GM10248 (cell line): ENCODE measurements around the gene KLHDC7B.

Source experiments
- CTCF ChIA-PET: fragments of 300-600 bp; sonication (Branson Sonifier 250); formaldehyde crosslinking; extraction: SDS; loops from one replicate; lab custom pipeline; 2021; ENCODE audit warnings: antibody characterized with exemption; lab: Yijun Ruan, JAX
- POLR2A ChIA-PET: fragments of 350-650 bp; sonication (Branson Sonifier 250); formaldehyde crosslinking; extraction: SDS; loops from one replicate; lab custom pipeline; 2020; ENCODE audit warnings: antibody characterized with exemption; lab: Yijun Ruan, JAX
- DNase-seq: peaks from one replicate; pipeline ENCODE4 v3.0.0; 2012; ENCODE audit errors: extremely low spot score
- CTCF ChIP-seq: IDR thresholded peaks from 2 replicates; pipeline ENCODE4 v1.5.1; 2012; ENCODE audit warnings: mild to moderate bottlenecking, low read depth; ENCODE audit errors: extremely low read depth, missing control alignments, control extremely low read depth

Gene KLHDC7B

GRCh38 chr22:50587407-50587806 is 41.7 kb downstream of the KLHDC7B start:
- no peak for DNase-seq
- CTCF ChIA-PET = interaction anchor here (1.0 kb wide), 1 partner anchor 23 kb away, joined by 4 read pairs; no protein-coding TSS in a partner anchor
- TF ChIP-seq CTCF = no peak
- POLR2A ChIA-PET = no interaction called here

DNA sequence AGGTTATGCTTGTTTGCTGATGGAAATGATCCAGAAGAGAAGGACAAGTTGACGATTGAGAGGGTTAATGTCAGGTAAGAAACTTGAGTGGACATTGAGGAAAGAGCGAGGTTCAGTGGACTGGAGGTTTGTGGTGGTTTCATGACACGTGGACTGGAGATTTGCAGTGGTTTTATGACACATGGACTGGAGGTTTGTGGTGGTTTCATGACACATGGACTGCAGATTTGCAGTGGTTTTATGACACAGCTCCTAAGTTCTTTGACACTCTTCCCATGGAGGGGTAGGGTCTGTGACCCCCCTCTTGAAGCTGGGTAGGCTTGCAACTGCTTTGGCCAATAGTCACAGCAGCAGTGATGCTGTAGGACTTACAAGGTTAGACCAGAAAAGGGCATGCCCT is 49.5 kb downstream of the KLHDC7B start:
- CTCF ChIA-PET = interaction anchor here (0.7 to 1.1 kb wide), 2 partner anchors 11 to 23 kb away, joined by 3 read pairs; no protein-coding TSS in a partner anchor
- TF ChIP-seq CTCF = no peak
- POLR2A ChIA-PET = no interaction called here
- DNase-seq = no peak

GRCh38 chr22:50597097-50597496 is 51.4 kb downstream of the KLHDC7B start:
- DNase-seq = no peak
- ChIA-PET CTCF (interaction anchor here (1.0 kb wide), 1 partner anchor 34 kb away, joined by 4 read pairs; the partner anchor contains the start of gene SYCE3), POLR2A (no interaction called here)
- no peak for TF ChIP-seq CTCF

- POLR2A ChIA-PET = no interaction called here
- peak; percentile 85 for DNase-seq
- TF ChIP-seq CTCF = no peak
- CTCF ChIA-PET = no interaction called here
Observed at GRCh38 chr22:50599816-50600455, 54.2 kb downstream of the KLHDC7B start.

GRCh38 chr22:50600538-50600937 is 54.8 kb downstream of the KLHDC7B start, which contains the start of gene MAPK8IP2:
Gene MAPK8IP2, plus strand, starts transcription at chr22:50600793. Its CDS starts 26 bp downstream, at chr22:50600819.
- no peak for DNase-seq
- POLR2A ChIA-PET = no interaction called here
- no peak for TF ChIP-seq CTCF
- CTCF ChIA-PET = no interaction called here
